ENCODE measurements around the gene SLC26A8. TPM values are rescaled to one million over a fixed set of nuclear protein-coding genes. Genes with fewer than 3 reads are reported as not detected.

The SLC26A8 gene
- polyA plus RNA-seq, 3 donors: 0.52 to 1.7 (median 1.5) TPM

DNA sequence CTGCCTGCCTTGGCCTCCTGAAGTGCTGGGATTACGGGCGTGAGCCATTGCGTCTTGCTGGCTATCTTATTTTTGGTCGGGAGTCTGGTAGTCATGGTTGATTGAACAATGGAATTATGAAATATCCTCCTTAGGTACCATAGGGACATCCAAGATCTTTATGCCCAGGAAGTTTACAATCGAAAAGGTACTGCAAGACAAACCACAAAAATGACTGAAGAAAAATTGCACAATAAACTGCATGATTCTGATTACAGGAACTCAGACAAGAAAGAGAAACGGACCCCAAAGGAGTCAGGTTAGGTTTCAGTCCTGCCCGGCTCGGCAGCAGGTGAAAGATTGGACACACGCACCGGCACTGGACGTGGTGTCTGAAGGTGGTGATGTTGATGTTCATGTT, 5.3 kb downstream of the SLC26A8 start:
- WGBS (ENCODE audit: insufficient coverage): 0% methylated on average over 4 of the region's 11 CpGs
- peaks cover 41% of the 10 kb centered on the region for H3K79me2 ChIP-seq (ENCODE audit: insufficient read depth, low read length)
- TF ChIP-seq, protein P1, sequence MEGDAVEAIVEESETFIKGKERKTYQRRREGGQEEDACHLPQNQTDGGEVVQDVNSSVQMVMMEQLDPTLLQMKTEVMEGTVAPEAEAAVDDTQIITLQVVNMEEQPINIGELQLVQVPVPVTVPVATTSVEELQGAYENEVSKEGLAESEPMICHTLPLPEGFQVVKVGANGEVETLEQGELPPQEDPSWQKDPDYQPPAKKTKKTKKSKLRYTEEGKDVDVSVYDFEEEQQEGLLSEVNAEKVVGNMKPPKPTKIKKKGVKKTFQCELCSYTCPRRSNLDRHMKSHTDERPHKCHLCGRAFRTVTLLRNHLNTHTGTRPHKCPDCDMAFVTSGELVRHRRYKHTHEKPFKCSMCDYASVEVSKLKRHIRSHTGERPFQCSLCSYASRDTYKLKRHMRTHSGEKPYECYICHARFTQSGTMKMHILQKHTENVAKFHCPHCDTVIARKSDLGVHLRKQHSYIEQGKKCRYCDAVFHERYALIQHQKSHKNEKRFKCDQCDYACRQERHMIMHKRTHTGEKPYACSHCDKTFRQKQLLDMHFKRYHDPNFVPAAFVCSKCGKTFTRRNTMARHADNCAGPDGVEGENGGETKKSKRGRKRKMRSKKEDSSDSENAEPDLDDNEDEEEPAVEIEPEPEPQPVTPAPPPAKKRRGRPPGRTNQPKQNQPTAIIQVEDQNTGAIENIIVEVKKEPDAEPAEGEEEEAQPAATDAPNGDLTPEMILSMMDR (IDR thresholded peaks at IDR 0.05): no peak
- peak; percentile 23 to 75 (median 55) for DNase-seq
- peak overlapping the region in 1 of 3 experiments; percentile 43 for H3K4me3 ChIP-seq (replicated peaks in 1 of 3; ENCODE audit: low read depth in 2 of 3, low read length in 3 of 3)
- H2AFZ ChIP-seq (ENCODE audit: insufficient read depth, low read depth, low read length, poor library complexity, severe bottlenecking): peak overlapping the region; percentile 2
- no peaks in the 10 kb centered on the region for H3K36me3 ChIP-seq (replicated peaks in 1 of 2; ENCODE audit: control insufficient read depth in 1 of 2, insufficient read depth in 2 of 2, low read length in 2 of 2)
- Mint-ChIP-seq H3K36me3 (peaks cover 0 to 6% of the 10 kb centered on the region in 2 donors), H3K4me1 (peaks cover 62% of the 10 kb centered on the region), H3K27ac (peak overlapping the region; percentile 84 to 95 (median 91)), H3K9me3 (peaks cover 0 to 3% (median 0%) of the 10 kb centered on the region in 7 donors), H3K4me3 (peak overlapping the region in 1 of 2 donors; percentile 52), H3K27me3 (ENCODE audit: low read depth in 3 of 3) (peaks cover 0 to 3% (median 3%) of the 10 kb centered on the region in 3 donors)
- H3K4me1 ChIP-seq (ENCODE audit: control insufficient read depth in 1 of 2, insufficient read depth in 2 of 2, low read length in 2 of 2): peaks cover 45 to 58% of the 10 kb centered on the region in 2 donors
- no peak overlapping the region for H3K9ac ChIP-seq (ENCODE audit: insufficient read depth, low read length, poor library complexity, severe bottlenecking)
- H4K20me1 ChIP-seq (ENCODE audit: insufficient read depth, low read length): no peaks in the 10 kb centered on the region
- intact Hi-C loops (cut with micrococcal nuclease): loop anchor here in 1 of 2 donors (10.0 kb wide), 1 partner anchor 94 kb away; the partner anchor contains the start of gene SRPK1
- H3K4me2 ChIP-seq (replicated peaks; ENCODE audit: extremely low read depth, low read length, poor library complexity, severe bottlenecking): peak overlapping the region; percentile 51
- peak overlapping the region; percentile 73 to 75 for H3K27ac ChIP-seq (ENCODE audit: low read depth in 1 of 2, low read length in 2 of 2)
- H3K27me3 ChIP-seq (ENCODE audit: control insufficient read depth in 2 of 2, insufficient read depth in 2 of 2, low read length in 2 of 2): no peaks in the 10 kb centered on the region
- H3K9me3 ChIP-seq (replicated peaks in 1 of 2; ENCODE audit: control insufficient read depth in 1 of 2, insufficient read depth in 1 of 2, low read length in 2 of 2): no peaks in the 10 kb centered on the region

GRCh38 chr6:36018339-36018738, 6.1 kb downstream of the SLC26A8 start:
- peaks cover 40 to 53% of the 10 kb centered on the region in 2 donors for H3K4me1 ChIP-seq (ENCODE audit: control insufficient read depth in 1 of 2, insufficient read depth in 2 of 2, low read length in 2 of 2)
- no peak overlapping the region for H3K9ac ChIP-seq (ENCODE audit: insufficient read depth, low read length, poor library complexity, severe bottlenecking)
- H3K4me3 ChIP-seq (replicated peaks in 1 of 3; ENCODE audit: low read depth in 2 of 3, low read length in 3 of 3): peak overlapping the region in 1 of 3 experiments; percentile 43
- peaks cover 32% of the 10 kb centered on the region for H3K79me2 ChIP-seq (ENCODE audit: insufficient read depth, low read length)
- no peak overlapping the region for H2AFZ ChIP-seq (ENCODE audit: insufficient read depth, low read depth, low read length, poor library complexity, severe bottlenecking)
- no CpG with 5 or more reads among the region's 2 CpGs for WGBS (ENCODE audit: insufficient coverage)
- no peaks in the 10 kb centered on the region for H3K27me3 ChIP-seq (ENCODE audit: control insufficient read depth in 2 of 2, insufficient read depth in 2 of 2, low read length in 2 of 2)
- Mint-ChIP-seq H3K4me1 (peaks cover 58% of the 10 kb centered on the region), H3K36me3 (peaks cover 0 to 6% of the 10 kb centered on the region in 2 donors), H3K27ac (peak overlapping the region; percentile 80 to 95 (median 91)), H3K27me3 (ENCODE audit: low read depth in 3 of 3) (peaks cover 0 to 1% (median 0%) of the 10 kb centered on the region in 3 donors), H3K9me3 (peaks cover 0 to 3% (median 0%) of the 10 kb centered on the region in 7 donors), H3K4me3 (peak overlapping the region in 1 of 2 donors; percentile 63)
- H3K36me3 ChIP-seq (replicated peaks in 1 of 2; ENCODE audit: control insufficient read depth in 1 of 2, insufficient read depth in 2 of 2, low read length in 2 of 2): no peaks in the 10 kb centered on the region
- intact Hi-C loops (cut with micrococcal nuclease): loop anchor here in 1 of 2 donors (10.0 kb wide), 1 partner anchor 94 kb away; the partner anchor contains the start of gene SRPK1
- peak overlapping the region; percentile 73 to 75 for H3K27ac ChIP-seq (ENCODE audit: low read depth in 1 of 2, low read length in 2 of 2)
- no peaks in the 10 kb centered on the region for H4K20me1 ChIP-seq (ENCODE audit: insufficient read depth, low read length)
- TF ChIP-seq, protein P1 (IDR thresholded peaks at IDR 0.05): no peak
- peak overlapping the region; percentile 51 for H3K4me2 ChIP-seq (replicated peaks; ENCODE audit: extremely low read depth, low read length, poor library complexity, severe bottlenecking)
- DNase-seq: peak; percentile 67 to 86 (median 78)
- no peaks in the 10 kb centered on the region for H3K9me3 ChIP-seq (replicated peaks in 1 of 2; ENCODE audit: control insufficient read depth in 1 of 2, insufficient read depth in 1 of 2, low read length in 2 of 2)

All from CD14-positive monocyte (primary cell).